Caco-2 (cell line): ENCODE data around the gene TARS3. TPM values are rescaled to one million over a fixed set of nuclear protein-coding genes. Genes with fewer than 3 reads are reported as not detected.

Experiments
- BruUV-seq: library from RNA; stranded (reverse); fragments of 400-500 nt; replicated peaks from 2 replicates; lab custom pipeline; 2021; lab: Mats Ljungman, UMichigan
- CTCF ChIA-PET: fragments of 300-600 bp; sonication (Branson Sonifier 250); formaldehyde crosslinking; loops from one replicate; lab custom pipeline; 2022; ENCODE audit warnings: antibody characterized with exemption; lab: Charles Lee
- POLR2A ChIA-PET: fragments of 300-600 bp; sonication (Branson Sonifier 250); formaldehyde crosslinking; loops from one replicate; lab custom pipeline; 2022; ENCODE audit warnings: antibody characterized with exemption; lab: Charles Lee
- DNase-seq, 2 experiments: peaks; one replicate each; pipeline versions ENCODE4 v3.0.0 to v3.0.0-alpha.2; 2020 to 2022
- H3K27me3 ChIP-seq: replicated peaks from 2 replicates; pipeline ENCODE4 v1.6.0; 2011; ENCODE audit warnings: low read length; ENCODE audit not compliant: control insufficient read depth, insufficient read depth
- H3K36me3 ChIP-seq: 2 replicates; pipeline ENCODE4 v1.5.1; 2011; ENCODE audit warnings: low read length; ENCODE audit not compliant: control insufficient read depth, insufficient read depth
- H3K4me1 ChIP-seq: fragments of 250-450 bp; sonication (Bioruptor Pico); 2 replicates; pipeline ENCODE4 v1.5.1; 2020; ENCODE audit warnings: mild to moderate bottlenecking
- H3K4me3 ChIP-seq: 2 replicates; pipeline ENCODE4 v1.5.1; 2011; ENCODE audit warnings: low read depth, mild to moderate bottlenecking, control low read depth, low read length
- H3K9me3 ChIP-seq: fragments of 250-450 bp; sonication (Bioruptor Pico); 2 replicates; pipeline ENCODE4 v1.5.1; 2020; ENCODE audit warnings: mild to moderate bottlenecking, moderate library complexity
- H3K27ac Mint-ChIP-seq: one replicate; pipeline ENCODE4 v1.8.0; 2022; ENCODE audit warnings: mixed read lengths; ENCODE audit not compliant: unreplicated experiment
- H3K27me3 Mint-ChIP-seq: one replicate; pipeline ENCODE4 v1.8.0; 2022; ENCODE audit warnings: mixed read lengths; ENCODE audit not compliant: insufficient read depth, unreplicated experiment
- H3K36me3 Mint-ChIP-seq: one replicate; pipeline ENCODE4 v1.8.0; 2022; ENCODE audit warnings: mild to moderate bottlenecking, mixed read lengths; ENCODE audit not compliant: insufficient read depth, unreplicated experiment
- H3K4me1 Mint-ChIP-seq: one replicate; pipeline ENCODE4 v1.8.0; 2022; ENCODE audit warnings: low read depth, mixed read lengths; ENCODE audit not compliant: unreplicated experiment
- H3K4me3 Mint-ChIP-seq: one replicate; pipeline ENCODE4 v1.8.0; 2022; ENCODE audit warnings: mild to moderate bottlenecking, moderate library complexity, mixed read lengths; ENCODE audit not compliant: unreplicated experiment
- H3K9me3 Mint-ChIP-seq: one replicate; pipeline ENCODE4 v1.8.0; 2022; ENCODE audit warnings: mixed read lengths; ENCODE audit not compliant: unreplicated experiment
- intact Hi-C: fragments of 100-400 bp; cut with micrococcal nuclease; formaldehyde crosslinking; loops from one replicate; pipeline ENCODE4 v1.10.0; 2022; ENCODE audit not compliant: unreplicated experiment
- total RNA-seq: library from RNA; stranded (reverse); gene quantifications from 2 replicates; pipeline ENCODE4 v1.2.3, GENCODE V29; 2022
- TF ChIP-seq, protein P1 (sequence below), 2 experiments: fragments of 200-600 bp in 1 of 2; IDR thresholded peaks; 1 replicate in 1 of 2; 2 replicates in 1 of 2; pipeline versions ENCODE4 v1.5.1 to v1.8.0; 2011 to 2022; ENCODE audit warnings: antibody characterized with exemption in 1 of 2, control low read depth in 1 of 2, inconsistent platforms in 1 of 2, low read depth in 1 of 2, low read length in 1 of 2, mild to moderate bottlenecking in 1 of 2, moderate library complexity in 1 of 2; ENCODE audit not compliant: insufficient read depth in 1 of 2, severe bottlenecking in 1 of 2, unreplicated experiment in 1 of 2

The TARS3 gene
- total RNA-seq, 1 experiment from 2014 or later: 9.8 TPM

GRCh38 chr15:101669744-101670143, 54.5 kb downstream of the TARS3 start:
- no peaks in the 10 kb centered on the region for H3K36me3 ChIP-seq
- intact Hi-C loops: no loop called here
- POLR2A ChIA-PET: no interaction called here
- no peaks in the 10 kb centered on the region for H3K9me3 ChIP-seq
- no peaks in the 10 kb centered on the region for H3K4me1 ChIP-seq
- BruUV-seq: no TSS peak
- Mint-ChIP-seq H3K27ac (no peak overlapping the region), H3K4me3 (no peak overlapping the region), H3K4me1 (peaks cover 3% of the 10 kb centered on the region), H3K9me3 (no peaks in the 10 kb centered on the region), H3K36me3 (no peaks in the 10 kb centered on the region), H3K27me3 (no peaks in the 10 kb centered on the region)
- TF ChIP-seq, protein P1, sequence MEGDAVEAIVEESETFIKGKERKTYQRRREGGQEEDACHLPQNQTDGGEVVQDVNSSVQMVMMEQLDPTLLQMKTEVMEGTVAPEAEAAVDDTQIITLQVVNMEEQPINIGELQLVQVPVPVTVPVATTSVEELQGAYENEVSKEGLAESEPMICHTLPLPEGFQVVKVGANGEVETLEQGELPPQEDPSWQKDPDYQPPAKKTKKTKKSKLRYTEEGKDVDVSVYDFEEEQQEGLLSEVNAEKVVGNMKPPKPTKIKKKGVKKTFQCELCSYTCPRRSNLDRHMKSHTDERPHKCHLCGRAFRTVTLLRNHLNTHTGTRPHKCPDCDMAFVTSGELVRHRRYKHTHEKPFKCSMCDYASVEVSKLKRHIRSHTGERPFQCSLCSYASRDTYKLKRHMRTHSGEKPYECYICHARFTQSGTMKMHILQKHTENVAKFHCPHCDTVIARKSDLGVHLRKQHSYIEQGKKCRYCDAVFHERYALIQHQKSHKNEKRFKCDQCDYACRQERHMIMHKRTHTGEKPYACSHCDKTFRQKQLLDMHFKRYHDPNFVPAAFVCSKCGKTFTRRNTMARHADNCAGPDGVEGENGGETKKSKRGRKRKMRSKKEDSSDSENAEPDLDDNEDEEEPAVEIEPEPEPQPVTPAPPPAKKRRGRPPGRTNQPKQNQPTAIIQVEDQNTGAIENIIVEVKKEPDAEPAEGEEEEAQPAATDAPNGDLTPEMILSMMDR (IDR thresholded peaks at IDR 0.05; ENCODE audit: insufficient read depth in 1 of 2, low read depth in 1 of 2, low read length in 1 of 2, severe bottlenecking in 1 of 2, unreplicated experiment in 1 of 2): no peak
- no peak for DNase-seq
- no peak overlapping the region for H3K4me3 ChIP-seq
- CTCF ChIA-PET: no interaction called here
- H3K27me3 ChIP-seq: no peaks in the 10 kb centered on the region

DNA sequence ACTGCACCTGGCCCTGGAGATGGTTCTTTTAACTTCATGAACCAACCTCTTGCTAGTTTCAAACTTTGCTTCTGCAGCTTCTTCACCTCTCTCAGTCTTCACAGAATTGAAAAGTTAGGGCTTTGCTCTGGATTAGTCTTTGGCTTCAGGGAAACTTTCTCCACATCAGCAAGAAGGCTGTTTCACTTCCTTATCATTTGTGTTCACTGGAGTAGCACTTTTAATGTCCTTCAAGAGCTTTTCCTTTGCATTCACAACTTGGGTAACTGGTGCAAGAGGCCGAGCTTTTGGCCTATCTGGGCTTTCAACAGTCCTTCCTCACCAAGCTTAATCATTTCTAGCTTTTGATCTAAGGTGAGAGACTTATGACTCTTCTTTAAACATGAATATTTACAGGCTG, 56.4 kb downstream of the TARS3 start:
- no peaks in the 10 kb centered on the region for H3K9me3 ChIP-seq
- Mint-ChIP-seq H3K4me1 (peaks cover 10% of the 10 kb centered on the region), H3K9me3 (no peaks in the 10 kb centered on the region), H3K27me3 (no peaks in the 10 kb centered on the region), H3K27ac (no peak overlapping the region), H3K4me3 (no peak overlapping the region), H3K36me3 (no peaks in the 10 kb centered on the region)
- POLR2A ChIA-PET: no interaction called here
- H3K27me3 ChIP-seq: no peaks in the 10 kb centered on the region
- no peak for DNase-seq
- no peaks in the 10 kb centered on the region for H3K36me3 ChIP-seq
- no peaks in the 10 kb centered on the region for H3K4me1 ChIP-seq
- intact Hi-C loops: no loop called here
- no peak overlapping the region for H3K4me3 ChIP-seq
- BruUV-seq: no TSS peak
- TF ChIP-seq, protein P1 (IDR thresholded peaks at IDR 0.05; ENCODE audit: insufficient read depth in 1 of 2, low read depth in 1 of 2, low read length in 1 of 2, severe bottlenecking in 1 of 2, unreplicated experiment in 1 of 2): no peak
- CTCF ChIA-PET: interaction anchor here (0.7 kb wide), 1 partner anchor 552 kb away, joined by 3 read pairs; no protein-coding TSS in a partner anchor

GRCh38 chr15:101664303-101664913, 59.9 kb downstream of the TARS3 start:
- DNase-seq: peak in 1 of 2 experiments; percentile 41
- intact Hi-C loops: loop anchor here (2.0 kb wide), 1 partner anchor 108 kb away; no protein-coding TSS in a partner anchor
- Mint-ChIP-seq H3K9me3 (no peaks in the 10 kb centered on the region), H3K4me1 (peaks cover 10% of the 10 kb centered on the region), H3K27ac (no peak overlapping the region), H3K27me3 (no peaks in the 10 kb centered on the region), H3K4me3 (no peak overlapping the region), H3K36me3 (no peaks in the 10 kb centered on the region)
- Histone ChIP-seq H3K4me3 (no peak overlapping the region), H3K27me3 (no peaks in the 10 kb centered on the region), H3K9me3 (no peaks in the 10 kb centered on the region), H3K36me3 (no peaks in the 10 kb centered on the region), H3K4me1 (no peaks in the 10 kb centered on the region)
- BruUV-seq: no TSS peak
- TF ChIP-seq, protein P1 (IDR thresholded peaks at IDR 0.05; ENCODE audit: insufficient read depth in 1 of 2, low read depth in 1 of 2, low read length in 1 of 2, severe bottlenecking in 1 of 2, unreplicated experiment in 1 of 2): peak; percentile 35 to 70
- ChIA-PET CTCF (interaction anchor here (0.5 to 0.7 kb wide), 3 partner anchors 12 to 46 kb away, joined by 3 to 5 read pairs (median 3); no protein-coding TSS in a partner anchor), POLR2A (no interaction called here)
